Spinal cord (tissue), 10 donors: ENCODE data around the gene SRP68. TPM values are rescaled to one million over a fixed set of nuclear protein-coding genes. Genes with fewer than 3 reads are reported as not detected.
A peak's percentile ranks its signal among the peaks of the same experiment; 100 is the strongest.

Experiments used
- DNase-seq, 6 donors: peaks; one replicate each; pipeline versions ENCODE4 v3.0.0 to v3.0.0-alpha.2; 2013 to 2015; ENCODE audit warnings: low spot score in 6 of 6, low read depth in 4 of 6
- H3K27ac ChIP-seq: one replicate; pipeline ENCODE4 v1.5.1; 2013; ENCODE audit warnings: low read depth, low read length, control low read depth
- H3K27me3 ChIP-seq: one replicate; pipeline ENCODE4 v1.6.1; 2013; ENCODE audit warnings: low read length; ENCODE audit not compliant: control insufficient read depth, insufficient read depth
- H3K36me3 ChIP-seq: one replicate; pipeline ENCODE4 v1.6.1; 2013; ENCODE audit warnings: low read length; ENCODE audit not compliant: control insufficient read depth, insufficient read depth
- H3K4me1 ChIP-seq: one replicate; pipeline ENCODE4 v1.6.1; 2013; ENCODE audit warnings: low read length; ENCODE audit not compliant: control insufficient read depth, insufficient read depth
- H3K4me3 ChIP-seq: one replicate; pipeline ENCODE4 v1.5.1; 2013; ENCODE audit warnings: low read depth, low read length, control low read depth
- H3K9me3 ChIP-seq: one replicate; pipeline ENCODE4 v1.6.1; 2013; ENCODE audit warnings: low read length; ENCODE audit not compliant: control insufficient read depth, insufficient read depth
- WGBS: methylation state at CpG from one replicate; pipeline ENCODE4 v1.1.5; 2013; ENCODE audit warnings: missing lambda C conversion rate; ENCODE audit not compliant: insufficient coverage; 5-methylcytosine and 5-hydroxymethylcytosine counted together
- polyA plus RNA-seq, 2 donors: library from polyadenylated mRNA; unstranded; fragments of 120-200 nt; gene quantifications; one replicate each; pipeline ENCODE4 v1.2.1, GENCODE V29; 2013; ENCODE audit not compliant: insufficient read length in 2 of 2
- total RNA-seq, 2 donors: library from RNA; depleted of rRNA in 1 of 2; stranded (reverse); fragments of 120-200 nt in 1 of 2; fragments of >200 nt in 1 of 2; gene quantifications; one replicate each; pipeline versions ENCODE4 v1.2.3 to v1.2.4, GENCODE V29; 2013 to 2014
- donor health status: healthy.

SRP68 gene
- total and polyA plus RNA-seq, 4 donors: 31.4 to 63.7 (median 51.1) TPM

DNA sequence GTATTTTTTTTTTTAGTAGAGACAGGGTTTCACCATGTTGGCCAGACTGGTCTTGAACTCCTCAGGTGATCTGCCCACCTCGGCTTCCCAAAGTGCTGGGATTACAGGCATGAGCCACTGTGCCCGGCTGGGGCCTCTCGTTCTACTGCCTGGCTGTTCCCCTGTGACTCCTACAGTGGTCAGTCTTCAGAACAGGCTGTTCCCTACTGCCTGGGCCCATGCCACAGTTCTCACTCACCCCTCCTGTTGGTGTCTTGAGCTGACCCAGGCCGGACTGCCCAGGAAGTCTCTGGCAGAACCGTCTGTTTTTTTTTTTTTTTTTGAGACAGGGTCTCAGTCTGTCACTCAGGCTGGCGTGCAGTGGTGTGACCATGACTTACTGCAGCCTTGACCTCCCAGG lies 68.4 kb downstream of the SRP68 start:
- Histone ChIP-seq H3K4me1 (peaks cover 11% of the 10 kb centered on the region), H3K36me3 (peaks cover 75% of the 10 kb centered on the region), H3K27ac (no peak overlapping the region), H3K9me3 (no peaks in the 10 kb centered on the region), H3K4me3 (no peak overlapping the region), H3K27me3 (no peaks in the 10 kb centered on the region)
- 94% methylated on average over 6 of the region's 6 CpGs for WGBS
- no peak for DNase-seq

- H3K27ac ChIP-seq: no peak overlapping the region
- peaks cover 61% of the 10 kb centered on the region for H3K36me3 ChIP-seq
- no peak overlapping the region for H3K4me3 ChIP-seq
- no peaks in the 10 kb centered on the region for H3K27me3 ChIP-seq
- 94% methylated on average over 11 of the region's 12 CpGs for WGBS
- no peak for DNase-seq
- peaks cover 11% of the 10 kb centered on the region for H3K4me1 ChIP-seq
- no peaks in the 10 kb centered on the region for H3K9me3 ChIP-seq
These were observed 70.2 kb downstream of the SRP68 start for GRCh38 chr17:76002100-76002499.

DNA sequence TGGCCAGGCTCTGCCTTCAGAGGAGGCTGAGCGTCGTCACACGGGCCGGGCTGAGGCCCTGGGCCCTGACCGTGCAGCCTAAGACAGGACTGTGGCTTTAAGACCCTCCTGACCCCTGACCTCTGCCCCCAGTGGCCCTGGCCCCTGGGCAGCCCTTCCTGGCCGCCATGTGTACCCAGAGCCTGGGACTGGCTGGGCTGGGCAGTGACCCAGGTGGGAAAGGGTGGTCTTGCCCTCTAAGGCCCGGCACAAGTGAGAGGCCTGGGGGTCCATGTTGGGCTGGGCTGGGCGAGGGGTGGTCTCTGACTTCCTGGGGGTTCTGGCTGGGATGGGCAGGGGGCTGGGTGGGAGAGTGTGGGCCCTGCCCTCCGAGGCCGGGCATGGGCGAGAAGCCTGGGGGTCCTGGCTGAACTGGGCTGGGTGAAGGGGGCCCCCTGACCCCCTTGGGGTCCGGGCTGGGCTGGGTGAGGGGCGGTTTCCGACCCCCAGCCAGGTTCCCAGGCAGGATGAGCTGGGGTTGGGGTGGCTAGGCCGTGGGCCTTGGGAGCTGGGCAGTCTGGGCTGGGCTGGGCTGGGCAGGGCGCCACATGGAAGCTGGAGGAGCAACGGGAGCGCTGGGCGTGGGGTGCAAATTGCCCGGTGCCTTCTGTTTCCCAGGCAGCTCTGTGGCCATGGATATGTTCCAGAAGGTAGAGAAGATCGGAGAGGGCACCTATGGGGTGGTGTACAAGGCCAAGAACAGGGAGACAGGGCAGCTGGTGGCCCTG lies 71.4 kb downstream of the SRP68 start, which contains the start of gene CDK3:
Gene CDK3 (plus strand): TSS at position 101 of the 767 bp plus-strand sequence. CDS start 571 bp downstream, at position 672.
- peaks cover 11% of the 10 kb centered on the region for H3K4me1 ChIP-seq
- no peak within 1 kb of the TSS for H3K27ac ChIP-seq
- DNase-seq: no peak
- no peaks in the 10 kb centered on the region for H3K27me3 ChIP-seq
- H3K9me3 ChIP-seq: no peaks in the 10 kb centered on the region
- H3K4me3 ChIP-seq: no peak within 1 kb of the TSS
- H3K36me3 ChIP-seq: peaks cover 56% of the 10 kb centered on the region
- WGBS: 88% methylated on average over 20 of the region's 21 CpGs

DNA sequence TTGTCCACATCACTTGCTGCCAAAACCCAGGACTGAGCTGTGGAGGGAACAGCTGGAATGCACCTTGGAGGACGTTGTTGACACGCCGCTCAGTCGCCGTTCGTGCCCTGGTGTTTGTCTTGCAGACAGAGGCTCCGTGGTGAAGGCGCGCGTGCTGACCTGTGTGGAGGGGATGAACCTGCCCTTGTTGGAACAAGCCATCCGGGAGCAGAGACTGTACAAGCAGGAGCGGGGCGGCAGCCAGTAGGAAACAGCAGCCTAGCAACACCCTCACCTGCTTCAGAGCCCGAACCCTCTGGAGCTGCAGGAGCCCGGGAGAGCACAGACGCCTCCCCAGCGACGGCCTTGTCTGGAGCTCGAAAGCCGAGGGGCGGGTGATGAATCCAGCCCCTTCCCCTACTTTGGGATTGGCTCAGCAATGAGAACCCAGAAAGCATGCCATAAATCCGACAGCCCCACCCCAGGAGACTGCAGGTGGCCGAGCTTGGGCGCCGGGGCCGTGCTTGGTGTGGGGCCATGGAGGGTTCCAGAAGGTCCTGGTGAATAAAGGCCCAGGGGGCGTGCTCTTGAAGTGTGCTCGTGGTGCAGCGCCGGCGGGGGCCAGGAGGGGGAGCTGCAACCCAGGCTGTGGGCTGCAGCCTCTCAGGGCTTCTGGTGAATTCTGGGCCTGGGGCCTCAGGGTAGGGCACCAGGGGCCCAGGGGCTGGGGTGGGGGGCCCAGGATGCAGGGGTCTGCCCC lies 72.1 kb downstream of the SRP68 start:
- H3K4me1 ChIP-seq: peaks cover 3% of the 10 kb centered on the region
- H3K27me3 ChIP-seq: no peaks in the 10 kb centered on the region
- no peak overlapping the region for H3K4me3 ChIP-seq
- peaks cover 57% of the 10 kb centered on the region for H3K36me3 ChIP-seq
- H3K27ac ChIP-seq: no peak overlapping the region
- peak in 2 of 6 donors; percentile 8 to 18 for DNase-seq
- 69% methylated on average over 28 of the region's 31 CpGs for WGBS
- no peaks in the 10 kb centered on the region for H3K9me3 ChIP-seq

- WGBS: 98% methylated on average over 5 of the region's 9 CpGs
- peaks cover 58% of the 10 kb centered on the region for H3K36me3 ChIP-seq
- no peak for DNase-seq
- no peaks in the 10 kb centered on the region for H3K9me3 ChIP-seq
- no peak overlapping the region for H3K27ac ChIP-seq
- no peaks in the 10 kb centered on the region for H3K4me1 ChIP-seq
- H3K27me3 ChIP-seq: no peaks in the 10 kb centered on the region
- no peak overlapping the region for H3K4me3 ChIP-seq
These were observed 74.0 kb downstream of the SRP68 start for GRCh38 chr17:75998327-75998795.

GRCh38 chr17:75996665-75997590 lies 75.4 kb downstream of the SRP68 start:
- H3K4me3 ChIP-seq: no peak overlapping the region
- H3K27me3 ChIP-seq: no peaks in the 10 kb centered on the region
- H3K27ac ChIP-seq: no peak overlapping the region
- DNase-seq: no peak
- H3K9me3 ChIP-seq: no peaks in the 10 kb centered on the region
- 60% methylated on average over 16 of the region's 18 CpGs for WGBS
- peaks cover 63% of the 10 kb centered on the region for H3K36me3 ChIP-seq
- no peaks in the 10 kb centered on the region for H3K4me1 ChIP-seq

DNA sequence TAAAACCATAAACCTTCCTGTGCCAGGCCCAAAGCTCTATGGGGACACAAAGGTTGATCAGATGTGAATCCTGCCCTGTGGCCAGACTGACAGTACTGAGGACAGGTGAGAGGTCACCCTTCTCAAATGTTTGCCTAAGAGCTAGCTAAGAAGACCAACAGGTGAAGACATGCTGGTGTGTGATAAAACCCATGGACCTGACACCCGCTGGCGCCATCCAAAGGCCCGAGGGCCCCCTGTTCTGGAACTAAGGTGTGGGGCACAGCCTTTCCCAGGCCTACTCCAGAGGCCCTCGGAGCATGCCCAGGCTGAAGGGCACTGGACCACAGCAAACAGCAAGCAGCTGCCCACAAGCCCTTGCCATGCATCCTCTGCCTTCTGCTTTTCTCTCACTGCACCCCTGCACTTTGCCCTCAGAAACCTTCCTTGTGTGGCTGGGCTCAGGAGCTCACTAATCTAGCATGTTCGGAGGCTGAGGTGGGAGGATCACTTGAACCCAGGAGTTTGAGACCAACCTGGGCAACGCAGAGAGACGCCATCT lies 76.9 kb downstream of the SRP68 start:
- Histone ChIP-seq H3K4me3 (no peak overlapping the region), H3K9me3 (no peaks in the 10 kb centered on the region), H3K4me1 (no peaks in the 10 kb centered on the region), H3K27me3 (no peaks in the 10 kb centered on the region), H3K36me3 (peaks cover 57% of the 10 kb centered on the region), H3K27ac (no peak overlapping the region)
- no peak for DNase-seq
- 96% methylated on average over 7 of the region's 7 CpGs for WGBS

DNA sequence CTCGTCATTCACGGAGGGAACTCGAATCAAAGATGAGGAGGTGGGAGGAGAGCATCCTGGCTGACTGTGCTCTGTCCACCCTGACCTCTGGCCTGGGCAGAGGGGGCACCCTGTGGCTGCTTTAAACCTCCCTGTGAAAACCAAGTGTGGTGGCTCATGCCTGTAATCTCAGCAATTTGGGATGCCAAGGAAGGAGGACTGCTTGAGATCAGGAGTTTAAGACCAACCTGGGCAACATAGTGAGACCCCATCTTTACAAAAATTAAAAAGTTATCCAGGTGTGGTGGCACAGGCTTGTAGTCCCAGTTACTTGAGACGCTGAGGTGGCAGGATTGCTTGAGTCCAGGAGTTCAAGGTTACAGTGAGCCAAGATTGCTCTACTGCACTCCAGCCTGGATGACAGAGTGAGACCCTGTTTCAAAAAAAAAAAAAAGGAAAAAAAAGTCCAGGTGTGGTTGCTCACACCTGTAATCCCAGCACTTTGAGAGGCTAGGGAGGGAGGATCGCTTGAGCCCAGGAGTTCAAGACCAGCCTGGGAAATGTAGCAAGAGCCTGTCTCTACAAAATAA lies 77.4 kb downstream of the SRP68 start:
- no peak overlapping the region for H3K4me3 ChIP-seq
- peaks cover 52% of the 10 kb centered on the region for H3K36me3 ChIP-seq
- H3K9me3 ChIP-seq: no peaks in the 10 kb centered on the region
- 92% methylated on average over 4 of the region's 5 CpGs for WGBS
- no peak overlapping the region for H3K27ac ChIP-seq
- no peaks in the 10 kb centered on the region for H3K27me3 ChIP-seq
- no peak for DNase-seq
- H3K4me1 ChIP-seq: no peaks in the 10 kb centered on the region

DNA sequence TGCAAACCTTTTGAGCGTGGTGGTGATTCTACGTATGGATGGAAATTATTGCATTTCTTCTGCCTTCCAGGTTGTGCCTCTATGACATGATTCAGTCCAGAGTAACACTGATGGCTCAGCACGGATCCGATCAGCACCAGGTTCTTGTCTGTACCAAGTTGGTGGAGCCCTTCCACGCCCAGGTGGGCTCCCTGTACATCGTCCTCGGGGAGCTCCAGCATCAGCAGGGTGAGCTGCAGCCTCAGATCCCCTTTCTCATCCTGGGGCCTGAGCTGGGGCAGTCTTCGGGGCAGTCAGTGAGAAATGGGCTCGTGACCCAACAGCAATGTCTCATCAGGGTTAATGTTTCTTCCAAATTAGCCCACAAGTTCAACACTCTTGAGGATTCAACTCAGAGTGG lies 80.9 kb downstream of the SRP68 start:
- Histone ChIP-seq H3K27ac (no peak overlapping the region), H3K4me3 (no peak overlapping the region), H3K27me3 (no peaks in the 10 kb centered on the region), H3K9me3 (no peaks in the 10 kb centered on the region), H3K4me1 (no peaks in the 10 kb centered on the region), H3K36me3 (peaks cover 46% of the 10 kb centered on the region)
- DNase-seq: no peak
- 97% methylated on average over 9 of the region's 9 CpGs for WGBS
